NOMO-1 (cell line): ENCODE measurements around the gene DZANK1.
"Not testable (repeated sequence)": the region's sequence is repeated elsewhere in the genome, so short reads cannot be mapped to it uniquely, and the experiment has no call there.

Source experiments
- DNase-seq, 2 experiments: peaks; one replicate each; lab custom pipeline; 2025; ENCODE audit not compliant: unreplicated experiment in 2 of 2; lab: John Stamatoyannopoulos, UW

DZANK1 gene

GRCh38 chr20:18388860-18389259 lies 78.0 kb downstream of the DZANK1 start:
- no peak for DNase-seq

- no peak for DNase-seq
Observed at GRCh38 chr20:18380908-18381529, 85.8 kb downstream of the DZANK1 start.

GRCh38 chr20:18377896-18378481 lies 88.8 kb downstream of the DZANK1 start:
- DNase-seq: no peak

GRCh38 chr20:18375551-18375950 lies 91.3 kb downstream of the DZANK1 start:
- not testable (repeated sequence) for DNase-seq

- no peak for DNase-seq
Observed at GRCh38 chr20:18372296-18372695, 94.5 kb downstream of the DZANK1 start.

- no peak for DNase-seq
Observed at GRCh38 chr20:18364768-18365167, 102.1 kb downstream of the DZANK1 start.

GRCh38 chr20:18363708-18364107 lies 103.1 kb downstream of the DZANK1 start:
- DNase-seq: no peak

GRCh38 chr20:18362916-18363315 lies 103.9 kb downstream of the DZANK1 start:
- DNase-seq: no peak

GRCh38 chr20:18361678-18362077 lies 105.2 kb downstream of the DZANK1 start:
- DNase-seq: no peak

- no peak for DNase-seq
Observed at GRCh38 chr20:18360635-18361034, 106.2 kb downstream of the DZANK1 start.

GRCh38 chr20:18359854-18360253 lies 107.0 kb downstream of the DZANK1 start:
- no peak for DNase-seq

- DNase-seq: not testable (repeated sequence)
Observed at GRCh38 chr20:18349749-18350148, 117.1 kb downstream of the DZANK1 start.
